Transverse colon (tissue), 4 donors: ENCODE data around the gene SLC22A14. TPM values are rescaled to one million over a fixed set of nuclear protein-coding genes. Genes with fewer than 3 reads are reported as not detected.
"Not testable (repeated sequence)": the region's sequence is repeated elsewhere in the genome, so short reads cannot be mapped to it uniquely, and the experiment has no call there.

Source experiments
- DNase-seq: peaks from one replicate; pipeline ENCODE4 v3.0.0-alpha.2; 2019
- H3K27ac ChIP-seq, 4 donors: fragments of 200-600 bp; sonication (generic); 2 replicates each; pipeline ENCODE4 v1.5.1; 2016 to 2018; ENCODE audit warnings: inconsistent platforms in 4 of 4
- H3K27me3 ChIP-seq: fragments of 200-600 bp; sonication (generic); 2 replicates; pipeline ENCODE4 v1.5.1; 2017; ENCODE audit warnings: inconsistent platforms
- H3K36me3 ChIP-seq, 4 donors: fragments of 200-600 bp; sonication (generic); 2 replicates each; pipeline ENCODE4 v1.5.1; 2017 to 2019; ENCODE audit warnings: inconsistent platforms in 4 of 4
- H3K4me1 ChIP-seq, 4 donors: fragments of 200-600 bp; sonication (generic); 2 replicates each; pipeline ENCODE4 v1.5.1; 2017 to 2020; ENCODE audit warnings: inconsistent platforms in 4 of 4
- H3K4me3 ChIP-seq, 4 donors: fragments of 200-600 bp; sonication (generic); 1 replicate in 1 of 4; 2 replicates in 3 of 4; pipeline versions ENCODE4 v1.5.1 to v1.6.1; 2017 to 2019; ENCODE audit warnings: inconsistent platforms in 4 of 4
- H3K9me3 ChIP-seq, 2 donors: fragments of 200-600 bp; sonication (generic); 2 replicates each; pipeline ENCODE4 v1.5.1; 2017 to 2019; ENCODE audit warnings: inconsistent platforms in 2 of 2
- EP300 ChIP-seq: sonication (generic); formaldehyde crosslinking; IDR thresholded peaks from one replicate; pipeline ENCODE4 v1.6.1; 2017; ENCODE audit warnings: antibody characterized with exemption, low read depth
- POLR2A ChIP-seq: fragments of 450-650 bp; IDR thresholded peaks from one replicate; pipeline ENCODE4 v1.6.1; 2016; ENCODE audit warnings: antibody characterized with exemption, mild to moderate bottlenecking, moderate library complexity
- POLR2AphosphoS5 ChIP-seq, 3 donors: sonication (generic); formaldehyde crosslinking; IDR thresholded peaks; one replicate each; pipeline ENCODE4 v1.6.1; 2016; ENCODE audit warnings: antibody characterized with exemption in 3 of 3
- WGBS, 2 donors: methylation state at CpG; one replicate each; pipeline ENCODE4 v1.1.5; 2018; ENCODE audit warnings: low coverage in 1 of 2; 5-methylcytosine and 5-hydroxymethylcytosine counted together
- in situ Hi-C, 4 donors: fragments of 200-750 bp; cut with MboI; loops; one replicate each; pipeline versions ENCODE4 v1.15.0 to v1.15.1; 2017; ENCODE audit warnings: low sequenced_read_pairs in 3 of 4, low pct_ligation_motif_present in 1 of 4, low pct_unique_long_range_greater_than_20kb in 1 of 4
- intact Hi-C: fragments of 100-400 bp; cut with DNase I; formaldehyde crosslinking; loops from one replicate; pipeline ENCODE4 v1.15.1; 2023; ENCODE audit warnings: low total_unique reads
- total RNA-seq, 4 donors: library from RNA; depleted of rRNA; stranded (reverse); fragments of >200 nt; gene quantifications; one replicate each; pipeline ENCODE4 v1.1.0, GENCODE V29; 2016
- TF ChIP-seq, protein P1 (sequence below), 5 experiments: fragments of 200-600 bp in 3 of 5; fragments of 450-650 bp in 2 of 5; sonication (generic) in 3 of 5; IDR thresholded peaks; 1 replicate in 2 of 5; 2 replicates in 3 of 5; pipeline ENCODE4 v1.5.1; 2016 to 2017; ENCODE audit warnings: antibody characterized with exemption in 5 of 5, inconsistent platforms in 3 of 5, mild to moderate bottlenecking in 2 of 5, moderate library complexity in 1 of 5

SLC22A14 gene
- total RNA-seq, 4 donors from 2014 or later: 0.48 TPM; not detected in 3

DNA sequence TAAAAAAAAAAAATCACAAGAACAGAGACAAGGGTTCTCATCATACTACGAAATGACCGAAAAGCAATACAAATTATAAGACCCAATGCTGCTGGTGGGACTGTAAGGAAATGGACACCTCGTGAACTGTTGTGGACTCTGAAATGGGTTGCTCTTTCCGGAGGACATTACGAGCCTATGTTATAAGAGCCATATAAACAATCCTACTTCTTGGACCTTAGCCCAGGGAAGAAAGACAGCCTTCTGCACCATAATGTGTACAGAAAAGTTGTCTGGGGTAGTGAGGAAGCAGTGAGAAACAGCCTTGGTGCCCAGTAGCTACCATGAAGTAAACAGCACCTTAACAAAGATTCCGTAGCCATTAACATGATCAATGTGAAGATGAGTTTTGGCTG is 2.7 kb downstream of the SLC22A14 start:
- intact Hi-C loops: no loop called here
- 61 to 67% methylated on average over 5 to 6 of the region's 6 CpGs for WGBS, 2 donors
- TF ChIP-seq POLR2AphosphoS5 (IDR thresholded peaks at IDR 0.05): no peak
- TF ChIP-seq, protein P1, sequence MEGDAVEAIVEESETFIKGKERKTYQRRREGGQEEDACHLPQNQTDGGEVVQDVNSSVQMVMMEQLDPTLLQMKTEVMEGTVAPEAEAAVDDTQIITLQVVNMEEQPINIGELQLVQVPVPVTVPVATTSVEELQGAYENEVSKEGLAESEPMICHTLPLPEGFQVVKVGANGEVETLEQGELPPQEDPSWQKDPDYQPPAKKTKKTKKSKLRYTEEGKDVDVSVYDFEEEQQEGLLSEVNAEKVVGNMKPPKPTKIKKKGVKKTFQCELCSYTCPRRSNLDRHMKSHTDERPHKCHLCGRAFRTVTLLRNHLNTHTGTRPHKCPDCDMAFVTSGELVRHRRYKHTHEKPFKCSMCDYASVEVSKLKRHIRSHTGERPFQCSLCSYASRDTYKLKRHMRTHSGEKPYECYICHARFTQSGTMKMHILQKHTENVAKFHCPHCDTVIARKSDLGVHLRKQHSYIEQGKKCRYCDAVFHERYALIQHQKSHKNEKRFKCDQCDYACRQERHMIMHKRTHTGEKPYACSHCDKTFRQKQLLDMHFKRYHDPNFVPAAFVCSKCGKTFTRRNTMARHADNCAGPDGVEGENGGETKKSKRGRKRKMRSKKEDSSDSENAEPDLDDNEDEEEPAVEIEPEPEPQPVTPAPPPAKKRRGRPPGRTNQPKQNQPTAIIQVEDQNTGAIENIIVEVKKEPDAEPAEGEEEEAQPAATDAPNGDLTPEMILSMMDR (IDR thresholded peaks at IDR 0.05): no peak
- no peak for TF ChIP-seq EP300
- no peak for TF ChIP-seq POLR2A

DNA sequence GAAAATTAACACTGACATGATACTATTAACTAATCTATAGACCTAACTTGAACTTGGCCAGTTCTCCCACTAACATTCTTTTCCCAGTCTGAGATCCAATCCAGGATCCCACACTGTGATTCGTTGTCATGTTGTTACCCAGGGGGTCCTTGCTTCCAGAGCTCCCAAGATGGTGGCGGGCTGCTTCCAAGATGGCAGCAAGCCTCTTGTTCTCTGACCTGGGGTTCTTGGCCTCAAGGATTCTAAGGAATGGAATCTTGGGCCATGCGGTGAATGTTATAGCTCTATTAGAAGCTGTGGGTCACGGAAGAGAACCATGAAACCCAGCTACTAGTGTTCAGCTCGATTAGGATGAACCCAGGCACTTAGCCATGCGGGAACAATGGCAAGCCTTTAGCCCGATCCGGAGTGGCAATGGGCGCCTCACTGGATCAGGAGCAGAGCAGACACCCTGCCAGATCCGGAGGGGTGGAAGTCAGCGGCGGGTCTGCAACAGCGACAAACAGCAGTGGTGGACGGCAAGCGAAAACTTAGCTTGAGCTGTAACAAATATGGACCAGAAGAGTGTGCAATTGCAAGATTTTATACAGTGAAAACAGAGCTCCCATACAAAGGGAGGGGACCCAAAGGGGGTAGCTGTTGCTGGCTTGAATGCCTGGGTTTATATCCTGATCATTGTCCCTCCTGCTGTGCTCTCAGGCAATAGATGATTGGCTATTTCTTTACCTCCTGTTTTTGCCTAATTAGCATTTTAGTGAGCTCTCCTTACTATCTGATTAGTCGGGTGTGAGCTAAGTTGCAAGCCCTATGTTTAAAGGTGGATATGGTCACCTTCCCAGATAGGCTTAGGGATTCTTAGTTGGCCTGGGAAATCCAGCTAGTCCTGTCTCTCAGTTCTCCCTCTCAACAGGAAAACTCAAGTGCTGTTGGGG is 7.5 kb downstream of the SLC22A14 start:
- H3K27ac ChIP-seq, H3K9me3 ChIP-seq, H3K27me3 ChIP-seq, H3K4me3 ChIP-seq, DNase-seq, H3K4me1 ChIP-seq, in situ Hi-C loops, H3K36me3 ChIP-seq: not testable (repeated sequence)
- intact Hi-C loops: loop anchor here (1.0 kb wide), 1 partner anchor 19 kb away; no protein-coding TSS in a partner anchor
- WGBS, 2 donors: 81 to 96% methylated on average over 7 to 16 of the region's 16 CpGs

More for the DNA sequence above, 2.7 kb downstream of the SLC22A14 start:
- Histone ChIP-seq H3K4me3 (no peak overlapping the region), H3K27me3 (no peaks in the 10 kb centered on the region), H3K36me3 (no peaks in the 10 kb centered on the region), H3K27ac (no peak overlapping the region), H3K9me3 (no peaks in the 10 kb centered on the region), H3K4me1 (no peaks in the 10 kb centered on the region)
- no peak for DNase-seq
- in situ Hi-C loops: no loop called here

DNA sequence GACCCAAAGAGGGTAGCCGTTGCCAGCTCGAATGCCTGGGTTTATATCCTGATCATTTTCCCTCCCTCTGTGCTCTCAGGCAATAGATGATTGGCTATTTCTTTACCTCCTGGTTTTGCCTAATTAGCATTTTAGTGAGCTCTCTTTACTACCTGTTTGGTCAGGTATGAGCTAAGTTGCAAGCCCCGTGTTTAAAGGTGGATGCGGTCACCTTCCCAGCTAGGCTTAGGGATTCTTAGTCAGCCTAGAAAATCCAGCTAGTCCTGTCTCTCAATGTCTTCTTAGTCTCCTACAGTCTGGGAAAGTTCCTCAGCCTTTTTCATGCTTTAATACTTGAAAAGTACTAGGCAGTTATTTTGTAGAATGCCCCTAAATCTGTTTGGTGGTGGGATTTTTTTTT is 15.0 kb downstream of the SLC22A14 start:
- H3K36me3 ChIP-seq, DNase-seq, in situ Hi-C loops, H3K9me3 ChIP-seq, H3K27me3 ChIP-seq, H3K4me3 ChIP-seq, H3K27ac ChIP-seq, intact Hi-C loops, H3K4me1 ChIP-seq: not testable (repeated sequence)
- 51 to 67% methylated on average over 4 of the region's 4 CpGs for WGBS, 2 donors

DNA sequence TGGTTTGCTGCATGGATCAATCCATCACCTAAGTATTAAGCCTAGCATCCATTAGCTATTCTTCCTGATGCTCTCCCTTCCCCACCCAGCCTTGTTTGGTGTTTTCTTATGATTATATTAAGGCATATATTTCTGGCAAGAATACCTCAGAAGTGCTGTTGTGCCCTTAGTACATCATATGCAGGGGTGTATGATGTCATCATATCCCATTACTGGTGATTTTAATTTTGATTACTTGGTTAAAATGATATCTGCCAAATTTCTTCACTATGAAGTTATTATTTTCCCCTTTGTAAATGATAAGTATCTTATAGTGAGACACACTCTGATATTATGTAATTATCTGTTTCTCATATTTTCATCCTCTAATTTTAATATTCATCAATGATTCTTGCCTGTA is 15.4 kb downstream of the SLC22A14 start:
- in situ Hi-C loops: no loop called here
- H3K27me3 ChIP-seq: no peaks in the 10 kb centered on the region
- no peaks in the 10 kb centered on the region for H3K4me1 ChIP-seq

DNA sequence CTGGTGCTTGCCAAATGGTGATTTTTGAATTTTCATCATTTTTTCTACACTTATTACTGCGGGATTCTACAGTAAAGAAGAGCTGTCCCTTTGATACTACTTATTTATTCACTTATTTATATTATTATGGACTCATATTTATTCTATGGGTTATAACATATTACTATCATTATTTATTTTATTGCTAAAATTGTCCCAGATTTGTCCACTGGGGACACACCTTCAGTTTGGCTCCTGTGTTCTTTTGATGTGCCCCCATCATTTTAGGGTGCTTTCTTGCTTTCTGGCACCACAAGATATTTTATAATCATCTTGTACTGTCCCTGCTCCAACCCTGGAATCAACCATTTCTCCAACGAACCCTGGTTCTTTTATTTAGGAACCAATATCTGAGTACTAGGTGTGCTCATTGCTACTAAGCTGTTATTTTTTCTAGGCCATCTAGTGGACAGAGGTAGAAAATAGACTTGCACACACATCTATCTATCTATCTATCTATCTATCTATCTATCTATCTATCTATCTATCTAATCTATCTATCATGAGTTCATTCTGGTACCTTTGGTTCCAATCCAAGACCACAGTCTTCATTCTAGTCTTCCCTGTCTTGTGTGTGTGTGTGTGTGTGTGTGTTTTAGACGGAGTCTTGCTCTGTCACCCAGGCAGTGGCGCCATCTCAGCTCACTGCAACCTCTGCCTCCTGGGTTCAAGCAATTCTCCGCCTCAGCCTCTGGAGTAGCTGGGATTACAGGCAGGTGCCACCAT is 16.0 kb downstream of the SLC22A14 start:
- no peak overlapping the region for H3K27ac ChIP-seq
- H3K27me3 ChIP-seq: no peaks in the 10 kb centered on the region
- no peaks in the 10 kb centered on the region for H3K4me1 ChIP-seq
- DNase-seq: no peak
- no peaks in the 10 kb centered on the region for H3K36me3 ChIP-seq
- TF ChIP-seq, protein P1 (IDR thresholded peaks at IDR 0.05): peak; percentile 23 to 45 (median 35)
- no peak for TF ChIP-seq POLR2AphosphoS5 (IDR thresholded peaks at IDR 0.05)
- H3K4me3 ChIP-seq: no peak overlapping the region
- intact Hi-C loops: no loop called here
- H3K9me3 ChIP-seq: no peaks in the 10 kb centered on the region
- 65 to 77% methylated on average over 5 of the region's 5 CpGs for WGBS, 2 donors
- in situ Hi-C loops: no loop called here

More for the DNA sequence above, 15.4 kb downstream of the SLC22A14 start:
- Histone ChIP-seq H3K9me3 (no peaks in the 10 kb centered on the region), H3K4me3 (no peak overlapping the region), H3K36me3 (no peaks in the 10 kb centered on the region), H3K27ac (no peak overlapping the region)
- DNase-seq: no peak
- intact Hi-C loops: no loop called here
- TF ChIP-seq, protein P1 (IDR thresholded peaks at IDR 0.05): no peak
- TF ChIP-seq EP300: no peak
- no peak for TF ChIP-seq POLR2A
- no peak for TF ChIP-seq POLR2AphosphoS5 (IDR thresholded peaks at IDR 0.05)
